Measurements from ENCODE around the gene CD300H. TPM values are rescaled to one million over a fixed set of nuclear protein-coding genes. Genes with fewer than 3 reads are reported as not detected.

The CD300H gene
- total RNA-seq, 1 experiment from 2014 or later = not detected

- no peak for DNase-seq (ENCODE audit: low spot score)
- Histone ChIP-seq H3K4me3 (ENCODE audit: low read depth, low read length, poor library complexity, severe bottlenecking) (no peak overlapping the region), H3K4me1 (ENCODE audit: insufficient read depth, low read length, poor library complexity, severe bottlenecking) (no peaks in the 10 kb centered on the region), H3K27me3 (replicated peaks; ENCODE audit: insufficient read depth, low read depth, low read length, poor library complexity) (peaks cover 45% of the 10 kb centered on the region), H3K27ac (ENCODE audit: low read depth, low read length, poor library complexity, severe bottlenecking) (no peak overlapping the region), H3K9me3 (ENCODE audit: low read depth, low read length, poor library complexity, severe bottlenecking) (no peaks in the 10 kb centered on the region), H3K36me3 (ENCODE audit: insufficient read depth, low read length, poor library complexity, severe bottlenecking) (no peaks in the 10 kb centered on the region)
- intact Hi-C loops (cut with micrococcal nuclease; ENCODE audit: unreplicated experiment) = no loop called here
- BruUV-seq (replicated peaks) = no TSS peak
- ChIA-PET CTCF (no interaction called here), POLR2A (ENCODE audit: low non-redundant PET) (no interaction called here)
- TF ChIP-seq EZH2 (IDR thresholded peaks at IDR 0.05; ENCODE audit: borderline replicate concordance, low read depth, low read length, poor library complexity, severe bottlenecking) = no peak
- TF ChIP-seq CTCF (conservative IDR thresholded peaks at IDR 0.05; ENCODE audit: low read depth, low read length) = no peak
Observed at GRCh38 chr17:74522381-74523105, 44.8 kb downstream of the CD300H start.

GRCh38 chr17:74521701-74522201, 45.6 kb downstream of the CD300H start:
- H3K36me3 ChIP-seq (ENCODE audit: insufficient read depth, low read length, poor library complexity, severe bottlenecking) = no peaks in the 10 kb centered on the region
- H3K27me3 ChIP-seq (replicated peaks; ENCODE audit: insufficient read depth, low read depth, low read length, poor library complexity) = peaks cover 42% of the 10 kb centered on the region
- POLR2A ChIA-PET (ENCODE audit: low non-redundant PET) = no interaction called here
- CTCF ChIA-PET = no interaction called here
- no peak overlapping the region for H3K4me3 ChIP-seq (ENCODE audit: low read depth, low read length, poor library complexity, severe bottlenecking)
- TF ChIP-seq CTCF (conservative IDR thresholded peaks at IDR 0.05; ENCODE audit: low read depth, low read length) (no peak), EZH2 (IDR thresholded peaks at IDR 0.05; ENCODE audit: borderline replicate concordance, low read depth, low read length, poor library complexity, severe bottlenecking) (no peak)
- intact Hi-C loops (cut with micrococcal nuclease; ENCODE audit: unreplicated experiment) = no loop called here
- H3K4me1 ChIP-seq (ENCODE audit: insufficient read depth, low read length, poor library complexity, severe bottlenecking) = no peaks in the 10 kb centered on the region
- H3K27ac ChIP-seq (ENCODE audit: low read depth, low read length, poor library complexity, severe bottlenecking) = no peak overlapping the region
- BruUV-seq (replicated peaks) = no TSS peak
- DNase-seq (ENCODE audit: low spot score) = no peak
- no peaks in the 10 kb centered on the region for H3K9me3 ChIP-seq (ENCODE audit: low read depth, low read length, poor library complexity, severe bottlenecking)

GRCh38 chr17:74520790-74521480, 46.4 kb downstream of the CD300H start:
- Histone ChIP-seq H3K4me3 (ENCODE audit: low read depth, low read length, poor library complexity, severe bottlenecking) (no peak overlapping the region), H3K27ac (ENCODE audit: low read depth, low read length, poor library complexity, severe bottlenecking) (no peak overlapping the region), H3K4me1 (ENCODE audit: insufficient read depth, low read length, poor library complexity, severe bottlenecking) (no peaks in the 10 kb centered on the region), H3K9me3 (ENCODE audit: low read depth, low read length, poor library complexity, severe bottlenecking) (no peaks in the 10 kb centered on the region), H3K36me3 (ENCODE audit: insufficient read depth, low read length, poor library complexity, severe bottlenecking) (no peaks in the 10 kb centered on the region), H3K27me3 (replicated peaks; ENCODE audit: insufficient read depth, low read depth, low read length, poor library complexity) (peaks cover 42% of the 10 kb centered on the region)
- TF ChIP-seq EZH2 (IDR thresholded peaks at IDR 0.05; ENCODE audit: borderline replicate concordance, low read depth, low read length, poor library complexity, severe bottlenecking) (no peak), CTCF (conservative IDR thresholded peaks at IDR 0.05; ENCODE audit: low read depth, low read length) (no peak)
- BruUV-seq (replicated peaks) = no TSS peak
- POLR2A ChIA-PET (ENCODE audit: low non-redundant PET) = no interaction called here
- intact Hi-C loops (cut with micrococcal nuclease; ENCODE audit: unreplicated experiment) = no loop called here
- CTCF ChIA-PET = no interaction called here
- no peak for DNase-seq (ENCODE audit: low spot score)
